HK-2 (cell line): ENCODE data around the gene KDM6A.
"Not testable (repeated sequence)": the region's sequence is repeated elsewhere in the genome, so short reads cannot be mapped to it uniquely, and the experiment has no call there.

ENCODE experiments used
- DNase-seq: peaks from one replicate; pipeline ENCODE4 v3.0.0-alpha.2; 2018; ENCODE audit not compliant: unreplicated experiment

The KDM6A gene

DNA sequence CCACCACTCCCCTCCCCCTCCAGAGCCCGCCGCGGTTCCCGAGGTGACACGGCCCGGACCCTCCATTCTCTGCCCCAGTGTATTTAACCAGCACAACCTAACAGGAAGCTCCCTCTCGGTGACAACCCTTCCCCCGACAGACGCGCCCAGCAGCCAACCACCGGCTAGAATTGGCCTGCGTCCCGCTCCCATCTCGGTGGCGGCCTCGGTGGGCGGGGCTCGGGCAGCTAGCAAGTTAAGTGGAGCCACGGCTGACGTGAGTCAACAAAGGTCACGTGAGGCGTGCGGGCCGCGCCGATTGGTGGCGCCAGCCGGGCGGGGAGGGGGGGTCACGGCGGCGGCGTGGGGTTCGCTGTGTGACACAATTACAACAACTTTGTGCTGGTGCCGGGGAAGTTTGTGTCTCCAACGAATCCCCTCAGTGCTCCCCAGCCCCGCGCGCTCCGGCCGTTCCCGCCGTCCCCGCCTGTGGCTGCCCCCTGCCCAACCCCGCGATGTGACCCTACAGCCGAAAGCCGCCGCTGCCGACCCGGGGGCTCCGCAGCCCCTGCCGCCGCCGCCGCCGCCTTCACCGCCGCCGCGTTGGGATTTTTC, at the start of gene KDM6A:
KDM6A (plus strand) TSS at position 368 of the 594 bp plus-strand sequence. CDS start 364 bp downstream, outside the sequence.
- DNase-seq, result peak; percentile 99

DNA sequence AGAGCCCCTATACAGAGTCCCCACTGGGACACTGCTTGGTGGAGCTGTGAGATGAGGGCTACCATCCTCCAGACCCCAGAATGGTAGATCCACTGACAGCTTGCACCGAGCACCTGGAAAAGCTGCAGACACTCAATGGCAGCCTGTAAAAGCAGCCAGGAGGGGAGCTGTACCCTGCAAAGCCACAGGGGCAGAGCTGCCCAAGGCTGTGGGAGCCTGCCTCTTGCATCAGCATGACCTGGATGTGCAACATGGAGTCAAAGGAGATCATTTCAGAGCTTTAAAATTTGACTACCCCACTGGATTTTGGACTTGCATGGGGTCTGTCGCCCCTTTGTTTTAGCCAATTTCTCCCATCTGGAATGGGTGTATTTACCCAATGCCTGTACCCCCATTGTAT, 49.8 kb upstream of the KDM6A start:
- DNase-seq, result not testable (repeated sequence)

DNA sequence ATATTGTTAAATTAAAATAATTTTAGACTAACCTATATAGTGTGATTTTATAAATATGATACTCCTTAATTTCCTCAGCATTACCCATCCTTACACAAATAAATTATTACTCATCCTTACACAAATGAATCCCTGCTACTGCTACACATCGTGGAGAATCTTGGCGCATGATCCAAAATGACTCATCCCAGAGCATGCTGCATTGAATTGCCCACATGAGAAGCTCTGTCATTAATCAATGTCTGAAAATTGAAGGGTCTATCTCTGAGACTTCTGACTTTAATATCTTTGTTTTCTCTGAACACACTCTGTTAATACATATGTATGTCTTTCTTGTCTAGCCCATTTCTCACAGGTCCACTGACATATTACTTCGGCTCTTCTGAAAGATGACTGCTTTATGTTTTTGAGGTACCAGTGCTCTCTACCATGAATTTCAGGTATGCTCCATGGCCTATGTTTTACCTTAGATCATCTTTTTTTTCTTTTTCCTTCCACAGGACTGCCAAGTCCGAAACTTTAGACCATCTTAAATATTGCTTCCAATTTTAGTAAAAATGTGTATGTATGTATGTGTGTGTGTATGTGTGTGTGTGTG, 44.9 kb upstream of the KDM6A start:
- peak; percentile 8 for DNase-seq

DNA sequence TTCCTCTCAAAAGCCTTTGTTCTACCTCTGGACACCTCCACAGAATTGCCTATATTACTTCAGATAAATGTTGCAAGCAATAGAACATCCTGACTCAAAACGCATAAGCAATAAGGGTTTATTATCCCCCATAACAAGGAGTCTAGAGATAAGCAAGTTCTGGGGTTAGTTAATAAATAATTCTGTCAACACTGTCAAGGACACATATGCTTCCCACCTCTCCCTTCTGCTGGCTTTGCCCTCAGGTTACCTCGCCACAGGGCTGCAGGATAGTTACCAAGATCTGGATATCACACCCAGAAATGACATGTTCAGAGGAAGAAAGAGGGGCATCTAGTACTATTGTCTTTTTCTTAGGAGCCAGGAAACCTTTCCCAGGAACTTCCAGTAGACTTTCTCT, 43.2 kb upstream of the KDM6A start:
- no peak for DNase-seq

DNA sequence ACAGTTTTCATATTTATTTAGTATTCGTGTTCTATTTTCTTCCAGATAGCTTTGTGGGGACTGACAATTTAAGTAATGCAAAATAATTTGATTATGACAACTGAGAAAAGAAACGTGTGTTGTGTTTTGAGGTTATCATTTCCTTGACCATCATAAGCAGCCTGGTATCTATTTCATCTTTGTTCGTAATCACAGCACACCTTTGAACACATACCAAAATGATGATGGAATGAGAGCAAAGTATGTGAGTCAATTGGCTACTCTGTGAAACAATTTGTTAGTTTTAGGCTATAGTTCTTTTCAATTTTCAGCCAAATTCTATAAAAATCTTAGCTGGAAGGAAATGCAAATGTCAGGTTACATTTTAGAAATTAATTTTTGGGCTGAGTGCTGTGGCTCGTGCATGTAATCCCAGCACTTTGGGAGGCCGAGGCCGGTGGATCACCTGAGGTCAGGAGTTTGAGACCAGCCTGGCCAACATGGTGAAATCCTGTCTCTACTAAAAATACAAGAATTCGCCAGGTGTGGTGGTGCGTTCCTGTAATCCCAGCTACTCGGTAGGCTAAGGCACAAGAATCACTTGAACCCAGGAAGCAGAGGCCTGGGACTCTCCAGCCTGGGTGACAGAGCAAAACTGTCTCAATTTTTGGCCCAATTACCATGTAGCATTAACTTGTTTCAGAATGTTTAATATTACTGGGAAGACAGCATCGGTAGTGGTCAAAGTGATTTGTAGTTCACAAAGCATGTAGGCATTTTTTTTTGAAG, 30.3 kb upstream of the KDM6A start:
- no peak for DNase-seq

DNA sequence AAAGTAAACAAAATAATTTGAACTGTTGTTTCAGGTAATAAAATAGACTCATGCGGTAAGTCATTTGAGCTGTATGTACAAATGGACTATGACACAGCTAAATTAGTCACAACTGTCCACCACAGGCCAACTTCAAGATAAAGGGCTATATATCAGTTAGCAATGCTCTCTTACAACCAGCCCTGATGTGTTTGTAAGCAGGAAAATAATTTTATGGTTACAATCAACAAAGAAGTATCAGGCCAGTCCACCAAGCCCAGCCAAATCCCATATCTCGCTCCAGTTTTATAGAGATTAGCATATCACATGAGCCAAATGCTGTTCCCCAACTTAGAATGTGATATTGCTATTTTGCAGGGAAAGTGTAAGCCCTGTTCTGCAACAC, 29.7 kb upstream of the KDM6A start:
- DNase-seq, result no peak

DNA sequence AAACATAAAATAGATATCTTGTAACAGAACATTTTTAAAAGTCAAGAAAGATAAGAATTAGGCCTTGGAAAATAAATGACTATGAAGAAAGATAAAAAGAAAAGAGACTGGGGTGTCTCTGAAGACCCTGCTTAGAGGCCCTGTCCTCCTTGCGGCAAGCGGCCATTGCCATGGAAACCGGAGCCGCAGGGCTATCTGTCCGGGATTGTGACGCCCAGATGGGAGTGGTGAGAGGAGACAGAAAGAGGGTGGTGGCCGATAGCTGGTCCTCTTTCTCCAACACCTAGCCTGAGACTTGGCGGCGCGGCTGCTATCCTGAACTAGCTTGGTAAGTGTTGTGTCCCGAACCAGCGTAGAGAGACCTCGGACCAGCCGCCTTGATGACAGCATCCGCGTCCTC, 29.2 kb upstream of the KDM6A start, which contains the start of gene DUSP21:
DUSP21 (plus strand) TSS at position 269 of the 400 bp plus-strand sequence; CDS start at position 381, 112 bp downstream.
- no peak for DNase-seq

DNA sequence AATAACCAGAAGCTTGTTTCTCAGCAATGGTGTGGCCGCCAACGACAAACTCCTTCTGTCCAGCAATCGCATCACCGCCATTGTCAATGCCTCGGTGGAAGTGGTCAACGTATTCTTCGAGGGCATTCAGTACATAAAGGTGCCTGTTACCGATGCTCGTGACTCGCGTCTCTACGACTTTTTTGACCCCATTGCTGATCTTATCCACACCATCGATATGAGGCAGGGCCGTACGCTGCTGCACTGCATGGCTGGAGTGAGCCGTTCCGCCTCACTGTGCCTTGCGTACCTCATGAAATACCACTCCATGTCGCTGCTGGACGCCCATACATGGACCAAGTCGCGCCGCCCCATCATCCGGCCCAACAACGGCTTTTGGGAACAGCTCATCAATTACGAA, 28.8 kb upstream of the KDM6A start:
- no peak for DNase-seq

DNA sequence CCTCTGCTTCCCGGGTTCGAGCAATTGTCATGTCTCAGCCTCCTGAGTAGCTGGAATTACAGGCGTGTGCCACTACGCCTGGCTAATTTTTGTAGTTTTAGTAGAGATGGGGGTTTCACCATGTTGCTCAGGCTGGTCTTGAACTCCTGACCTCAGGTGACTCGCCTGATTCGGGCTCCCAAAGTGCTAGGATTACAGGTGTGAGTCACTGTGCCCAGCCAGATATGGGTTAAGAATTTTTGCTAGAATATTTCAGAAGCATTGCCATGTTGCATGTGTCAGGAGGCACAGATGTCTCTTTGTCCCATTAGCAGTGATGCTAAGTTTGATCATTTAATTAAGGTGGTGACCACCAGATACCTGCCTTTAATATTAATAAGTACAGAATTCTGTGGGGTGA, 22.1 kb upstream of the KDM6A start:
- DNase-seq, result peak; percentile 17

DNA sequence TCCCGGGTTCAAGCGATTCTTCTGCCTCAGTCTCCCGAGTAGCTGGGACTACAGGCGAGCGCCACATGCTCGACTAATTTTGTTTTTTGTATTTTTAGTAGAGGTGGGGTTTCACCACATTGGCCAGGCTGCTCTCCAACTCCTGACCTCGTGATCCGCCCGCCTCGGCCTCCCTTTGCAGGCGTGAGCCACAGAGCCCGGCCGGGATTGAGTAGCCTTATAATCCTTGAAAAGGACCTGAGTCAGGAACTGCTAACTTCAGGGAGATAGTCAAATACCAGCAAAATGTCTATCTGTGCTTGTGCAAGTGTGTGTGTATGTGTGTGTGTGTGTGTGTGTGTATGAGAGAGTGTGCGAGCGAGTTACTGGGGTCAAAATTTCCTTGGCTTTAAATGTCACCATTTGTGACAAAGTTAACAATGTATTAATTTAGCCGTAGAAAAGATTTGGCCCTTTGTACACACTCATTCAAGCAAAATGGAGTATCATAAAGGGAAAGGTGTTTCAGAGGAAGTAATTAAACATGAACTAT, 1.8 kb upstream of the KDM6A start:
- peak; percentile 31 for DNase-seq

DNA sequence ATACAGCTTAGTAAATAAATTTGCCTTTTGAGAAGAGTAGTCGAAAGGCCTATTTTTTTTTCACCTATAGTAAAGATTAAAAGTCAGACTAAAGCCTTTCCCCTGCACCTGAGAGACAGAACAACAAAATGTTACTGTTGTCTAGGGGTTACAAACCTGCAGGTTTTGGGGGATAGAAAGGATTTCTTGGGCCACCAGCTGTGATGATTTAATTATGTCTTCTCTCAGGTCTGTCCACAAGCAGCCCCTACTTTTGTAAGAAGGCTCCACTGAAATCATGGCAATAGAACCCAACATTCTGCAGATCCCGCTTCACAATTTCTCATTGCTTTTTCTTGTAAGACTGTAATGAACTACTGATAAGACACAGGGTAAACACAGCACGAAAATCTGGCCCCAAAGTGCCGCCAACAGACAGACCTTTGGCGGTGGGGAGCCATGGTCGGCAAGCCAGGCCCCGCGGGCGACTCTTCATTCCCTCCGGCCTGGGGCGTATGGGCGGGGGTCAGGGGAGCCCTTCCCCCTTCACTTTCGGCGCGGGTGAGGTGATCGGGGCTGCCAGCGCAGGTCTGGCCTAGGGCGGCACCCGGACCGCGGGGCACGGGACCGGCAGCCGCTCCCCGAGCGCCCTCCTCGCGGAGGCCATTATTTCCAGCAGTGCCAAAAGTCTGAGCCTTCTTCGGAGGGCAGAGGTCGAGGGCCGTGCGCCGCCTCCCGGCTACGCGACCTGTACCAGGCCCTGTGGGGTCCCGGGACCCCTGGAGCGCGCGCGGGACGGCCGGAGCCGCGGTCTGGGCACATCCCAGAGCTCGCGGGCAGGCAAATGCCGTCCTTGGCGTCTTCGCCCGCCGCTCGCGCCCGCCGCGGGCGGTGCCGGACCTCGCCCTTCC, 812 bp upstream of the KDM6A start:
- DNase-seq, result peak; percentile 2

DNA sequence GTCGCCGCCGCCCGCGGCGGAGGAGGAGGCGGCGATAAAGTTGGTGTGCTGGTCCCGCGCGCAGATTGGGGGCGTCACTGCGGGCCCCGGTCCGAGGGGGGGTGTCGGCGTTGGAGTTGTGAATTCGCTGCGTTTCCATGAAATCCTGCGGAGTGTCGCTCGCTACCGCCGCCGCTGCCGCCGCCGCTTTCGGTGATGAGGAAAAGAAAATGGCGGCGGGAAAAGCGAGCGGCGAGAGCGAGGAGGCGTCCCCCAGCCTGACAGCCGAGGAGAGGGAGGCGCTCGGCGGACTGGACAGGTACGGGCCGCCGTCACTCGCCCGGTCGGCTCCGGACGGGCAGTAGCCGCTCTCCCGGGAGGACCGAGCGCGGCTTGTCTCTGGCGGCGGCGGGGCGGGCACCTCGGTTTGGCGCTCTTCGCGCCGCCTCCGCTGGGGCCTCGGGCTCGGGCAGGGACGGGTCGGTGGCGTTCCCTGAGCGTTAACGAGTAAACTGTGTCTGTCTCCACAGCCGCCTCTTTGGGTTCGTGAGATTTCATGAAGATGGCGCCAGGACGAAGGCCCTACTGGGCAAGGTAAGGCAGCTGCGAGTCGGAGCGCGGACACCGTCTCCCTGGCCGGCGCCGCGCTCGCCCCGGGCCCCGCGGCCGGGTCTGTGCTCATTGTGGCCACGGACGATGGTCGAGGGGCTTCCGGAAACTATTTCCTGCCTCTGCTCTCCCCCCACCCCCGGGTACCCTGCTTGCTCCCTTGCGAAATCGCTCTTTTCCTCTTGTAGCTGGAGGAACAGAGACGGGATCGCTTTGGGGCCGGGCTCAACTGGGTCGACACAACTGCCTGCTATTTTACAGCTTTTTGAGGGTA, 658 bp downstream of the KDM6A start:
- peak; percentile 61 for DNase-seq

DNA sequence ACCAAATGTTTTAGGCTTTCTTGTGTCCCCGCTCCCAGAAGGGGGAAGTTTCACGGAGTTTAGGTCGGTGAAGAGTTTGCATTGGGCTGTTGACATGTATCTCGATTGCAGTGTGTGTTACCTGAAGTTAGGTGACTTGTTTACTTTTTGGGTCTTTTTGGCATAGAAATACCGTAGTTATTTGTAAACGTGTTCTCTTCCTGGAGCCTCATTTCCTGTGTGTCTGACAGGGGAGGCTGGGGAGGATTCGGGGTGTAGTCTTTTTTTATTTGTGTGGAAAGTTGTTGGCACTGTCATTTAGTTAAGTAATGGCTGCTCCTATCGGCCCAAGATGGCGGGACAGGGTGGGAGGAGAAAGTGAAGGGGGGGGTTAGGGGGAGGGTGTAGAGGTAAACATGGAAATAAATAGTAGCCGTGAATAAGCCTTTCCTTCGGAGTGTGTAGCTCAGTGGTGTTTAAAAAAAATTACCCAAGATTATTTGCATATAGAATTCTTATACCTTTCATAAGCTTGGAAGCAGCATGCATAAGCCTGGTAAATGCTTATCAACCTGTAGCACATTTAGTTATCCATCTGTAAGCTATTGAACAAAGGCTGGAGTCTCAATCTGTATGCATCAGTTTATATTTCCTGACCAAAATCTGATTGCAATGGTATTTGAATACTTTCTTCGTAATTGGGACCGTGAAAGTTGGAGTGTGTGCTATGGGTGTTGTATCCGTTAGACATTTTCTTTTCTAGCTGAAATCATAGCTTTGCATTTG, 1.6 kb downstream of the KDM6A start:
- peak; percentile 14 for DNase-seq

DNA sequence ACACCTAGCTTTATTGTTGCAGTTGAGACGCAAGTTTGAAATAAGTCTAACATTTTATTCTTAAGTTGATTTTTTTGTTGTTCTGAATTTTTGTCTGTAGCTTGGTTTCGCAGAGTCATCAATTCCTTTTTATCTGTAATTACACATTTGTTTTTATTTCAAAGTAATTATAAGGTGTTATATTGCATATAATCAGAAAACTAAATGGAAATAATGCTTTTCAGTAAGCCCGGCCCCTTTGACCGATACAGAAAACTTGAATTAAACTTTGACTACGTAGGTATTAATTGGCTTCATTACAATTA, 2.1 kb downstream of the KDM6A start:
- no peak for DNase-seq

DNA sequence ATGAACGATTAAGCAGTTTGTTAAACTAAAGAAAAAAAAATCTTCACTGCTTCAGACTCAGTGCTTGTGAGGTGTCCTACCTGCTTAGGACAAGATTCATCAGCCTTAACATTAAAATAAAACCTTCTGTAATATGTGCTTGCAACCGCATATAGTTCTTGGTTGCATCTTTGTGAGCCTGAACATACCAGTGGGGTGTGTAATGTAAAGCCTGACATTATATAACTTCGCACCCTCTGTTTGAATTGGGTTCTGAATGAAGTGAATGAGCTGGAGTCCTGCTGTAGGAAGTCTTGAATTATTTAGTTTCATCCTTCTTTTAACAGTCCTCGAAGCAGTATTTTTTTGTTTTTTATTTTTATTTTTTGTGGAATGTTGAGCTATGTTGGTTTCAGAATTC, 3.1 kb downstream of the KDM6A start:
- no peak for DNase-seq

DNA sequence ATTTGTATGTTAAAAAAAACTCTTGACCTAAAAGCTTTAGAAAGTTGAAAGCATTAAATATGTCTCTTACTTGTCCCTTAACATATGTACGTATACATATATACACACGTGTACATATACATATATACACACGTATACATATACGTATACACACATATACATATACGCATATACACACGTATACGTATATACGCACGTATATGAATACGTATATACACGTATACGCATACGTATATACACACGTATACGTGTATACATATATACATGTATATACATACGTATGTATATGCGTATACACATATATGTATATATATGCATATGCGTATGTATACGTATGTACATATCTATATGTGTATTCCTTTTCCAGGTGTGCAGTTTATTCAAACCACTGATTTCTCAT, 3.8 kb downstream of the KDM6A start:
- no peak for DNase-seq

DNA sequence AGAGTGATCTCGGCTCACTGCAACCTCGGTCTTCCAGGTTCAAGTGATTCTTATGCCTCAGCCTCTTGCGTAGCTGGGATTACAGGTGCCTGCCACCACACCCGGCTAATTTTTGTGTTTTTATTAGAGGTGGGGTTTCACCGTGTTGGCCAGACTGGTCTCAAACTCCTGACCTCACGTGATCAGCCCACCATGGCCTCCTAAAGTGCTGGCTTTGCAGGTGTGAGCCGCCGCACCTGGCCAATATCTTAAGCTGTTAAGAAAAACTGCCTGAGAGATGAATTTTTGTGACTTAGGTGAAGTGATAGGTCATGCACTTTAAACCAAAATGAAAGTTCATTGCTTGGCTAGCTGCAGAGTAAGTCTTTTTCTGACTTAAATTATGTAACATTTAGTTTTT, 5.8 kb downstream of the KDM6A start:
- DNase-seq, result no peak

DNA sequence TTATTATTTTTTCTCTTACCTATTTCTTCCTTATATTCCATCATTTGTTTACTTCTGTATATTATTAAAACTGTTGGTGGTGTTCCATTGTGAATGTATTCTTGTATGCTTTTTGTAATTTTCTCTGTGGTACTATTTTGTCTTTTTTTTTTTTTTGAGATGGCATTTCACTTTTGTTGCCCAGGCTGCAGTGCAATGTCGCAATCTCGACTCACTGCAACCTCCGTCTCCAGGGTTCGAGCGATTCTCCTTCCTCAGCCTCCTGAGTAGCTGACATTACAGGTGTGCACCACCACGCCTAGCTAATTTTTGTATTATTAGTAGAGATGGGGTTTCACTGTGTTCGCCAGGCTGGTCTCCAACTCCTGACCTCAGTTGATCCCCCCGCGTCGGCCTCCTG, 8.6 kb downstream of the KDM6A start:
- no peak for DNase-seq

DNA sequence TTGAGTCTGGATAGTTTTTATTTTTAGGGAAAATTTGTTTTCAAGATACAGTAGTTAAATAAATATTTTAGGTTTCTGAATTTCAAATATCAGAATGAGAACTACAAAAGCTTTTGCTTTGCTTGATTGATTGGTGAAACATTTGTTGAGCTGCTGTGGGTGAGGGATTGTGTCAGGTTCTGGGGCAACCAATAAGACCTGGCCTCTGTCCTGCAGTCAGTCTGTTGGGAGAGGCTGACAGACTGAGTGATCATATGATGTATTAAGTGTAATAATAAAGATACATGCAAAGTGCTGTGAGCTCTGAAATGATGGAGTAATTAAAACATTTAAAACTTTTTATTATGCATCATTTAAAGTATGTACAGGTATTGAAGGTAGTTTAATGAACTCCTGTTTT, 9.6 kb downstream of the KDM6A start:
- no peak for DNase-seq

DNA sequence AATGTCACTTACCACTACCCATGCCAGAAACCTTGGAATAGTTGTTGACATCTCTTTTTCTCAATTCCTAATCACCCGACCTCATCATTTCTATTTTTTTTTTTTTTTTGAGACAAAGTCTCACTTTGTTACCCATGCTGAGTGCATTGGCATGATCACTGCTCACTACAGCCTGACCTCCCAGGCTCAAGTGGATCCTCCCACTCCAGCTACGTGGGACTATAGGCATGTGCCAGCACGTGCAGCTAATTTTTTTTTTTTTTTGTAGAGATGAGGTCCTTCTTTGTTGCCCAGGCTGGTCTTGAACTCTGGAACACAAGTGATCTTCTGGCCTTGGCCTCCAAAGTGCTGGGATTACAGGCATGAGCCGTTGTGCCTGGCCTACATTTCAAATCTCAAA, 12.0 kb downstream of the KDM6A start:
- DNase-seq, result no peak
